H1 (cell line): Measurements from ENCODE around the gene WDR59.

Experiments
- CHD2 ChIP-seq: IDR thresholded peaks from 2 replicates; pipeline ENCODE4 v1.6.1; 2012; ENCODE audit warnings: low read length, improper control_type of control experiment
- CTBP2 ChIP-seq: IDR thresholded peaks from 2 replicates; pipeline ENCODE4 v1.7.0; 2011; ENCODE audit warnings: borderline replicate concordance, mild to moderate bottlenecking, moderate library complexity, mixed read lengths, low read length; ENCODE audit not compliant: insufficient read depth, insufficient read length
- EZH2 ChIP-seq: fragments of 200-600 bp; sonication (generic); IDR thresholded peaks from 2 replicates; pipeline ENCODE4 v1.7.1; 2012; ENCODE audit warnings: low read depth, mild to moderate bottlenecking, moderate library complexity, low read length, inconsistent platforms; ENCODE audit not compliant: severe bottlenecking
- KDM4A ChIP-seq: IDR thresholded peaks from one replicate; pipeline ENCODE4 v1.7.1; 2012; ENCODE audit warnings: low read depth, mild to moderate bottlenecking, moderate library complexity, low read length, inconsistent platforms; ENCODE audit not compliant: severe bottlenecking
- POLR2AphosphoS5 ChIP-seq: IDR thresholded peaks from 2 replicates; pipeline ENCODE4 v1.6.1; 2011; ENCODE audit warnings: low read depth, low read length
- RFX5 ChIP-seq: IDR thresholded peaks from 2 replicates; pipeline ENCODE4 v1.6.1; 2011; ENCODE audit warnings: low read depth, low read length, improper control_type of control experiment, borderline replicate concordance
- TF ChIP-seq, protein P1 (sequence below), 3 experiments: IDR thresholded peaks; 1 replicate in 2 of 3; 2 replicates in 1 of 3; pipeline versions ENCODE4 v1.5.1 to v1.6.1; 2011; ENCODE audit warnings: low read length in 3 of 3, mild to moderate bottlenecking in 3 of 3, inconsistent platforms in 2 of 3, low read depth in 1 of 3, moderate library complexity in 1 of 3; ENCODE audit not compliant: insufficient read depth in 1 of 3; ENCODE audit errors: control extremely low read depth in 1 of 3
- TF ChIP-seq, protein P2 (sequence below): IDR thresholded peaks from 2 replicates; pipeline ENCODE4 v1.6.1; 2012; ENCODE audit warnings: inconsistent platforms
- TF ChIP-seq, protein P3 (sequence below): IDR thresholded peaks from 2 replicates; pipeline ENCODE4 v1.6.1; 2012; ENCODE audit warnings: inconsistent platforms

DNA sequence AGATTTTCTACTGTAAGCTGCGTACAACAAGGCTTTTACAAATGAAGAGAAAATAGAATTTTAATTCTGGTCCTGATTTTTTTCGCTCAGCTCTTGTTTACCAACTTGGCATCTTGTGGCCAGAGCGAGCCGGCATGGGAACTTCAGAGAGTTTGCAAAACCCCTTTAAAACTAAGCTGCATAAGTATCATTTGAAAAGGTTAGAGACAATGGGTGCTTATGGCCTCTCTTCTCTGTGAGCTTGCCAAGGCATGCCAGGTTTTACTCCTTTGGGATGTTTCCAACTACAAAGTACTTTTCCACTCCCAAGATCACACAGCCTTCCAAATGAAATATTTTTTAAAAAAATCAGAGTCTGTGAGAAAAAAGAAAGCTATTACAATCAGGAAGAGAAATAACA, 147.9 kb downstream of the WDR59 start:
- TF ChIP-seq POLR2AphosphoS5: no peak
- TF ChIP-seq, protein P1, sequence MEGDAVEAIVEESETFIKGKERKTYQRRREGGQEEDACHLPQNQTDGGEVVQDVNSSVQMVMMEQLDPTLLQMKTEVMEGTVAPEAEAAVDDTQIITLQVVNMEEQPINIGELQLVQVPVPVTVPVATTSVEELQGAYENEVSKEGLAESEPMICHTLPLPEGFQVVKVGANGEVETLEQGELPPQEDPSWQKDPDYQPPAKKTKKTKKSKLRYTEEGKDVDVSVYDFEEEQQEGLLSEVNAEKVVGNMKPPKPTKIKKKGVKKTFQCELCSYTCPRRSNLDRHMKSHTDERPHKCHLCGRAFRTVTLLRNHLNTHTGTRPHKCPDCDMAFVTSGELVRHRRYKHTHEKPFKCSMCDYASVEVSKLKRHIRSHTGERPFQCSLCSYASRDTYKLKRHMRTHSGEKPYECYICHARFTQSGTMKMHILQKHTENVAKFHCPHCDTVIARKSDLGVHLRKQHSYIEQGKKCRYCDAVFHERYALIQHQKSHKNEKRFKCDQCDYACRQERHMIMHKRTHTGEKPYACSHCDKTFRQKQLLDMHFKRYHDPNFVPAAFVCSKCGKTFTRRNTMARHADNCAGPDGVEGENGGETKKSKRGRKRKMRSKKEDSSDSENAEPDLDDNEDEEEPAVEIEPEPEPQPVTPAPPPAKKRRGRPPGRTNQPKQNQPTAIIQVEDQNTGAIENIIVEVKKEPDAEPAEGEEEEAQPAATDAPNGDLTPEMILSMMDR (IDR thresholded peaks at IDR 0.05; ENCODE audit: control extremely low read depth in 1 of 3, insufficient read depth in 1 of 3, low read depth in 1 of 3, low read length in 3 of 3): no peak
- no peak for TF ChIP-seq KDM4A
- TF ChIP-seq, protein P2, sequence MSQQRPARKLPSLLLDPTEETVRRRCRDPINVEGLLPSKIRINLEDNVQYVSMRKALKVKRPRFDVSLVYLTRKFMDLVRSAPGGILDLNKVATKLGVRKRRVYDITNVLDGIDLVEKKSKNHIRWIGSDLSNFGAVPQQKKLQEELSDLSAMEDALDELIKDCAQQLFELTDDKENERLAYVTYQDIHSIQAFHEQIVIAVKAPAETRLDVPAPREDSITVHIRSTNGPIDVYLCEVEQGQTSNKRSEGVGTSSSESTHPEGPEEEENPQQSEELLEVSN: no peak
- no peak for TF ChIP-seq CHD2
- no peak for TF ChIP-seq RFX5
- TF ChIP-seq EZH2: no peak
- TF ChIP-seq, protein P3, sequence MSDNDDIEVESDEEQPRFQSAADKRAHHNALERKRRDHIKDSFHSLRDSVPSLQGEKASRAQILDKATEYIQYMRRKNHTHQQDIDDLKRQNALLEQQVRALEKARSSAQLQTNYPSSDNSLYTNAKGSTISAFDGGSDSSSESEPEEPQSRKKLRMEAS: no peak
- TF ChIP-seq CTBP2: no peak
